ENCODE measurements around the gene CNTN4. TPM values are rescaled to one million over a fixed set of nuclear protein-coding genes. Genes with fewer than 3 reads are reported as not detected.

Gene CNTN4
- total RNA-seq, 1 experiment from 2014 or later: not detected

GRCh38 chr3:2441558-2441957 is 342.9 kb downstream of the CNTN4 start:
- Mint-ChIP-seq H3K9me3 (peaks cover 80% of the 10 kb centered on the region), H3K27me3 (ENCODE audit: low read depth) (peaks cover 6% of the 10 kb centered on the region; the same call in 1 of the 2 replicates), H3K36me3 (peaks cover 57% of the 10 kb centered on the region), H3K27ac (no peak overlapping the region), H3K4me3 (no peak overlapping the region), H3K4me1 (no peaks in the 10 kb centered on the region)
- no peak for DNase-seq (ENCODE audit: low spot score)
- CTCF ChIA-PET: no interaction called here
- no peak for ATAC-seq
- POLR2A ChIA-PET: no interaction called here
- TF ChIP-seq GABPB1 (CRISPR knock-in tag; IDR thresholded peaks at IDR 0.05) (no peak), NFYB (CRISPR knock-in tag; conservative IDR thresholded peaks at IDR 0.05; ENCODE audit: low read depth) (no peak), E2F5 (CRISPR knock-in tag; IDR thresholded peaks at IDR 0.05) (no peak), RORB (CRISPR knock-in tag; IDR thresholded peaks at IDR 0.05) (no peak), SMAD4 (CRISPR knock-in tag; IDR thresholded peaks at IDR 0.05) (no peak), MYBL2 (CRISPR knock-in tag; IDR thresholded peaks at IDR 0.05) (no peak), PRRX2 (CRISPR knock-in tag; IDR thresholded peaks at IDR 0.05) (no peak), ZNF219 (CRISPR knock-in tag; IDR thresholded peaks at IDR 0.05; ENCODE audit: borderline replicate concordance) (no peak), SMAD3 (CRISPR knock-in tag; IDR thresholded peaks at IDR 0.05; ENCODE audit: borderline replicate concordance) (no peak), ZBTB43 (CRISPR knock-in tag; IDR thresholded peaks at IDR 0.05) (no peak)

GRCh38 chr3:2446146-2446545 is 347.5 kb downstream of the CNTN4 start:
- DNase-seq (ENCODE audit: low spot score) (no peak), ATAC-seq (no peak)
- ChIA-PET POLR2A (no interaction called here), CTCF (no interaction called here)
- no peak overlapping the region for H3K4me3 Mint-ChIP-seq
- peaks cover 80% of the 10 kb centered on the region for H3K9me3 Mint-ChIP-seq
- H3K27ac Mint-ChIP-seq: no peak overlapping the region
- no peak for TF ChIP-seq USF1 (CRISPR knock-in tag; IDR thresholded peaks at IDR 0.05)
- H3K4me1 Mint-ChIP-seq: no peaks in the 10 kb centered on the region
- peaks cover 7% of the 10 kb centered on the region; the same call in 1 of the 2 replicates for H3K27me3 Mint-ChIP-seq (ENCODE audit: low read depth)
- H3K36me3 Mint-ChIP-seq: peaks cover 61% of the 10 kb centered on the region

- Mint-ChIP-seq H3K4me1 (no peaks in the 10 kb centered on the region), H3K9me3 (peaks cover 76% of the 10 kb centered on the region), H3K4me3 (no peak overlapping the region), H3K27ac (no peak overlapping the region), H3K27me3 (ENCODE audit: low read depth) (peaks cover 4% of the 10 kb centered on the region; the same call in 1 of the 2 replicates), H3K36me3 (peaks cover 62% of the 10 kb centered on the region)
- ChIA-PET POLR2A (no interaction called here), CTCF (no interaction called here)
- no peak for DNase-seq (ENCODE audit: low spot score)
- ATAC-seq: no peak
- TF ChIP-seq HMGA2 (CRISPR knock-in tag; IDR thresholded peaks at IDR 0.05): no peak
- TF ChIP-seq MLX (CRISPR knock-in tag; IDR thresholded peaks at IDR 0.05): no peak
- no peak for TF ChIP-seq ZBTB21 (CRISPR knock-in tag; IDR thresholded peaks at IDR 0.05; ENCODE audit: borderline replicate concordance)
- no peak for TF ChIP-seq IRF1 (CRISPR knock-in tag; IDR thresholded peaks at IDR 0.05)
- no peak for TF ChIP-seq TP53 (CRISPR knock-in tag; IDR thresholded peaks at IDR 0.05)
- TF ChIP-seq IRF2 (CRISPR knock-in tag; IDR thresholded peaks at IDR 0.05; ENCODE audit: borderline replicate concordance, low read depth): no peak
- TF ChIP-seq ZSCAN18 (CRISPR knock-in tag; IDR thresholded peaks at IDR 0.05): no peak
- no peak for TF ChIP-seq GTF2I (CRISPR knock-in tag; conservative IDR thresholded peaks at IDR 0.05)
- TF ChIP-seq SMAD3 (CRISPR knock-in tag; IDR thresholded peaks at IDR 0.05; ENCODE audit: borderline replicate concordance): no peak
- no peak for TF ChIP-seq ATF1 (CRISPR knock-in tag; IDR thresholded peaks at IDR 0.05)
- no peak for TF ChIP-seq STAT6 (CRISPR knock-in tag; conservative IDR thresholded peaks at IDR 0.05; ENCODE audit: low read depth)
- TF ChIP-seq ZNF671 (CRISPR knock-in tag; IDR thresholded peaks at IDR 0.05): no peak
- TF ChIP-seq ZNF423 (CRISPR knock-in tag; IDR thresholded peaks at IDR 0.05): no peak
- TF ChIP-seq USF1 (CRISPR knock-in tag; IDR thresholded peaks at IDR 0.05): no peak
- TF ChIP-seq GRHL2 (CRISPR knock-in tag; IDR thresholded peaks at IDR 0.05; ENCODE audit: insufficient replicate concordance, severe bottlenecking): no peak
Observed at GRCh38 chr3:2452249-2452648, 353.6 kb downstream of the CNTN4 start.
